ENCODE measurements around the gene STMN1. TPM values are rescaled to one million over a fixed set of nuclear protein-coding genes. Genes with fewer than 3 reads are reported as not detected.

Gene STMN1
- total RNA-seq, 1 donor from 2014 or later: 856 TPM

GRCh38 chr1:25866288-25866687 lies 39.9 kb downstream of the STMN1 start:
- Mint-ChIP-seq H3K36me3 (ENCODE audit: insufficient read depth) (peaks cover 15% of the 10 kb centered on the region), H3K4me3 (ENCODE audit: low read depth) (no peak overlapping the region), H3K27me3 (no peaks in the 10 kb centered on the region), H3K4me1 (ENCODE audit: low read depth) (peaks cover 26% of the 10 kb centered on the region), H3K27ac (peak overlapping the region; percentile 37), H3K9me3 (ENCODE audit: low read depth) (no peaks in the 10 kb centered on the region)
- TF ChIP-seq, protein P1, sequence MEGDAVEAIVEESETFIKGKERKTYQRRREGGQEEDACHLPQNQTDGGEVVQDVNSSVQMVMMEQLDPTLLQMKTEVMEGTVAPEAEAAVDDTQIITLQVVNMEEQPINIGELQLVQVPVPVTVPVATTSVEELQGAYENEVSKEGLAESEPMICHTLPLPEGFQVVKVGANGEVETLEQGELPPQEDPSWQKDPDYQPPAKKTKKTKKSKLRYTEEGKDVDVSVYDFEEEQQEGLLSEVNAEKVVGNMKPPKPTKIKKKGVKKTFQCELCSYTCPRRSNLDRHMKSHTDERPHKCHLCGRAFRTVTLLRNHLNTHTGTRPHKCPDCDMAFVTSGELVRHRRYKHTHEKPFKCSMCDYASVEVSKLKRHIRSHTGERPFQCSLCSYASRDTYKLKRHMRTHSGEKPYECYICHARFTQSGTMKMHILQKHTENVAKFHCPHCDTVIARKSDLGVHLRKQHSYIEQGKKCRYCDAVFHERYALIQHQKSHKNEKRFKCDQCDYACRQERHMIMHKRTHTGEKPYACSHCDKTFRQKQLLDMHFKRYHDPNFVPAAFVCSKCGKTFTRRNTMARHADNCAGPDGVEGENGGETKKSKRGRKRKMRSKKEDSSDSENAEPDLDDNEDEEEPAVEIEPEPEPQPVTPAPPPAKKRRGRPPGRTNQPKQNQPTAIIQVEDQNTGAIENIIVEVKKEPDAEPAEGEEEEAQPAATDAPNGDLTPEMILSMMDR (IDR thresholded peaks at IDR 0.05; ENCODE audit: unreplicated experiment): no peak
- no peak for DNase-seq (ENCODE audit: low spot score, unreplicated experiment)

- H3K9me3 Mint-ChIP-seq (ENCODE audit: low read depth): no peaks in the 10 kb centered on the region
- DNase-seq (ENCODE audit: low spot score, unreplicated experiment): no peak
- H3K36me3 Mint-ChIP-seq (ENCODE audit: insufficient read depth): peaks cover 15% of the 10 kb centered on the region
- no peak overlapping the region for H3K4me3 Mint-ChIP-seq (ENCODE audit: low read depth)
- TF ChIP-seq, protein P1 (IDR thresholded peaks at IDR 0.05; ENCODE audit: unreplicated experiment): no peak
- no peak overlapping the region for H3K27ac Mint-ChIP-seq
- no peaks in the 10 kb centered on the region for H3K27me3 Mint-ChIP-seq
- H3K4me1 Mint-ChIP-seq (ENCODE audit: low read depth): peaks cover 30% of the 10 kb centered on the region
Measured at GRCh38 chr1:25864434-25864833, 41.8 kb downstream of the STMN1 start.

DNA sequence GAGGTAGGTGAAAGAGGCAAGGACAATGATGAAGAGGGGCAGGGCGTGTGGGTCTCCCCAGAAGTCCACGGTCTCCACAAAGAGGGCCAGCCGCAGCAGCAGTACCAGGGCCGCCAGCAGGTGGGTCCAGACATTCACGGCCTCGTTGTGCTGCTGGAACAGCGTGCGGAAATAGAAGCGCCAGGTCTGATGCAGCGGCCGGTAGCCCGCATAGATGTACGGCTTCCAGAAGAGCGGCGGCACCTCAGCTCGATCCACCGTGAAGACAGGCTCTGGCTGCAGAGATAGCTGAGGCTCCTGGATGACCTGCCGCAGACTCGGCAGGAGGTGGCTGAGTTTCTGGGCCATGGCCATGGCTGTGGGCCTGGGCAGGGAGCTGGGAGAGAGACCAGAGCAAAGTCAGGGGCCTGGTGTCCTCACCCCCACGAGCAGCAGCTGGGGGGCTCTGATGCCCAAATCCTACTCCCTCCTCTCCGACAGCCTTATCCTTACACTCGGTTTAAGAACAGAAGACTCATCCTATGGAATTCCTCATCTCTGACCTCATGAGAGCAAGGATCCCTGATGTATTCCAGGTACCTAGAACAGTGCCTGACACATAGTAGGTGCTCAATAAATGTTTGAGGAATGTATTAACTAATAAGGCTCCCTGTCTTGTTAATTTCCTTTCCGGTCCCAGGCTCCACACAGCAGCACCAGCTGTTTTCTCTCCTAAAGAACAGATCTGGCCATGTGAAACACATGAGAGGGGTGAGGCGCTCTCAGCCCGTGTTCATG lies 42.5 kb downstream of the STMN1 start:
- TF ChIP-seq, protein P1 (IDR thresholded peaks at IDR 0.05; ENCODE audit: unreplicated experiment): no peak
- no peak for DNase-seq (ENCODE audit: low spot score, unreplicated experiment)
- H3K27ac Mint-ChIP-seq: no peak overlapping the region
- H3K36me3 Mint-ChIP-seq (ENCODE audit: insufficient read depth): peaks cover 15% of the 10 kb centered on the region
- H3K9me3 Mint-ChIP-seq (ENCODE audit: low read depth): no peaks in the 10 kb centered on the region
- H3K4me3 Mint-ChIP-seq (ENCODE audit: low read depth): no peak overlapping the region
- H3K4me1 Mint-ChIP-seq (ENCODE audit: low read depth): peaks cover 35% of the 10 kb centered on the region
- H3K27me3 Mint-ChIP-seq: no peaks in the 10 kb centered on the region

DNA sequence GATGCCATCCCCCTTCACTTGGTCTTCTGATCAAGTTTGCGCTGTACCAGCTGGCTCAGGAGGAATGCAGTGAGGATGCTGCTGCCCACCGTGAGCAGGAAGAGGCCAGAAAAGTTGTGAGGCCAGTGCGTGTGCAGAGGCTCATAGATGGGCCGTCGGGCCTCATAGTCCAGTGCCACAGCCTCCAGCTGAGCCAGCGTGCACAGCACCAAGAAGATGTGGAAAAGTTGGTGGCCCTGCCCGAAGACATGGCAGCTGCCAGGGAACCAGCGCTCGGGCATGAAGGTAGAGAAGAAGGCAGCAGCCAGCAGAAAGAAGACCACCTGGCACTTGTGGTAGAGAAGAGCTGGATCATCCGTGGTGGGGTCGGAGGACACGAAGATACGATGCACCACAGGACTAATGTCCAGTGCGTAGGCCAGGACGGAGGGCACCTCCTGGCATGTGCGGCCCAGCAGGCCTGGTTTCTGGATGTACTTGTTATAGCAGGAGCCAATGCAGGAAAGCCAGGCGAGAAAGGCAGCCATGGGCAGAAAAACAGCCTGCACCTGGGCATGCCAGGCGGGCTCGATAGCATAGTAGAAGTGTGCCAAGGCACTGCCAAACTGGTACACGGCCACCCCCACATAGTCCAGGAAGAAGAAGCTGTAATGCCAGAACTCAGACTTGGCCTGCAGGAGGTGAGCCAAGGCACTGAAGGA lies 43.3 kb downstream of the STMN1 start:
- no peaks in the 10 kb centered on the region for H3K27me3 Mint-ChIP-seq
- peaks cover 15% of the 10 kb centered on the region for H3K36me3 Mint-ChIP-seq (ENCODE audit: insufficient read depth)
- no peaks in the 10 kb centered on the region for H3K9me3 Mint-ChIP-seq (ENCODE audit: low read depth)
- H3K27ac Mint-ChIP-seq: no peak overlapping the region
- H3K4me3 Mint-ChIP-seq (ENCODE audit: low read depth): no peak overlapping the region
- DNase-seq (ENCODE audit: low spot score, unreplicated experiment): no peak
- H3K4me1 Mint-ChIP-seq (ENCODE audit: low read depth): peaks cover 37% of the 10 kb centered on the region
- TF ChIP-seq, protein P1 (IDR thresholded peaks at IDR 0.05; ENCODE audit: unreplicated experiment): no peak

DNA sequence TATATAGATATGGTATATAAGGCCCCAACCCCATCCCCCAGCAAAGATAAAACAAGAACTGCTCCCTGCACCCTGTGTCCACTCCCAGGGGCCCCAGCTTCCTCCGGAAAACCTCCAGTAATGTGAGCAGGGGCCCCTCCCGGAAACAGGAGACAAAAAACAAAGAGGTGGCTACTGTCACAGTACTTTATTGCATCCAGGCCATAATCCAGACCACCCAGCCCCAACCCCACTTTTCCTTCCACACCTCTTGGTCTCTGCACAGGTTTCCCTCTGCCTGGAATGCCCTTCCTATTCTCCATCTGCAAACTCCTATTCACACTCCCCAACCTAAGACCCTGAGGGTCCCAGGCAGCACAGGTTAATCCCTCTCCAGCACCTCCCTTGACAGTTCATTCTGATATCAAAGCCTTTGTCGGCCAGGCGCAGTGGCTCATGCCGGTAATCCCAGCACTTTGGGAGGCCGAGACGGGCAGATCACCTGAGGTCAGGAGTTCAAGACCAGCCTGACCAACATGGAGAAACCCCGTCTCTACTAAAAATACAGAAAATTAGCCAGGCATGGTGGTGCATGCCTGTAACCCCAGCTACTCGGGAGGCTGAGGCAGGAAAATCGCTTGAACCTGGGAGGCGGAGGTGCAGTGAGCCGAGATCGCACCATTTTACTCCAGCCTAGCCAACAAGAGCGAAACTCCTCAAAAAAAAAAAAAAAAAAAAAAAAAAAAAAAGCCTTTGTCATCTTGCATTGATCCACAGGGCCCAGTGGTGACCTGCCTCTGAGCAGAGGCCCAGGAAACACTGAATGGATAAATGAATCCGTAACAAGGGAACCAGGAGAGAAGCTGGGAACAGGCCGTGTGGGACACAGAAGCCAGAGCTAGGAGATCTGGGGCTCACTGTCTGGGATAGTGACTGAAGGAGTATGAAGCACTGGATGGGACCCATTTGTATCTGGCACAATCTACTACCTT lies 44.6 kb downstream of the STMN1 start:
- H3K27ac Mint-ChIP-seq: peak overlapping the region; percentile 74
- TF ChIP-seq, protein P1 (IDR thresholded peaks at IDR 0.05; ENCODE audit: unreplicated experiment): no peak
- H3K9me3 Mint-ChIP-seq (ENCODE audit: low read depth): no peaks in the 10 kb centered on the region
- H3K36me3 Mint-ChIP-seq (ENCODE audit: insufficient read depth): peaks cover 15% of the 10 kb centered on the region
- no peaks in the 10 kb centered on the region for H3K27me3 Mint-ChIP-seq
- peaks cover 29% of the 10 kb centered on the region for H3K4me1 Mint-ChIP-seq (ENCODE audit: low read depth)
- H3K4me3 Mint-ChIP-seq (ENCODE audit: low read depth): no peak overlapping the region
- DNase-seq (ENCODE audit: low spot score, unreplicated experiment): no peak
